VCaP (cell line): ENCODE results near the gene GPM6B.

ENCODE experiments used
- H3K27ac ChIP-seq: fragments of 450-650 bp; 2 replicates; pipeline ENCODE4 v1.5.1; 2017
- CTCF ChIP-seq: fragments of 450-650 bp; conservative IDR thresholded peaks from 2 replicates; pipeline ENCODE4 v1.5.1; 2017; ENCODE audit warnings: mild to moderate bottlenecking, moderate library complexity

The GPM6B gene

GRCh38 chrX:13816643-13817627 lies at the start of gene GPM6B:
GPM6B (minus strand) TSS chrX:13817093; CDS start chrX:13816904, 189 bp downstream.
- TF ChIP-seq CTCF, result no peak
- no peak within 1 kb of the TSS for H3K27ac ChIP-seq

- H3K27ac ChIP-seq, result no peak overlapping the region
- TF ChIP-seq CTCF, result no peak
Observed at GRCh38 chrX:13864264-13864663, 47.4 kb upstream of the GPM6B start.

- no peak for TF ChIP-seq CTCF
- no peak overlapping the region for H3K27ac ChIP-seq
Observed at GRCh38 chrX:13863324-13863723, 46.4 kb upstream of the GPM6B start.

- no peak overlapping the region for H3K27ac ChIP-seq
- no peak for TF ChIP-seq CTCF
Observed at GRCh38 chrX:13859724-13860123, 42.8 kb upstream of the GPM6B start.

GRCh38 chrX:13857804-13858203 lies 40.9 kb upstream of the GPM6B start:
- no peak overlapping the region for H3K27ac ChIP-seq
- no peak for TF ChIP-seq CTCF

GRCh38 chrX:13855689-13856450 lies 39.0 kb upstream of the GPM6B start:
- TF ChIP-seq CTCF, result no peak

GRCh38 chrX:13854003-13854402 lies 37.1 kb upstream of the GPM6B start:
- no peak for TF ChIP-seq CTCF
- no peak overlapping the region for H3K27ac ChIP-seq

More at GRCh38 chrX:13855689-13856450, 39.0 kb upstream of the GPM6B start:
- H3K27ac ChIP-seq, result no peak overlapping the region
